Mucosa of descending colon (tissue), 3 donors: ENCODE data around the gene PRR23B. TPM values are rescaled to one million over a fixed set of nuclear protein-coding genes. Genes with fewer than 3 reads are reported as not detected.
"Not testable (repeated sequence)": the region's sequence is repeated elsewhere in the genome, so short reads cannot be mapped to it uniquely, and the experiment has no call there.

ENCODE experiments used
- ATAC-seq: fragments of 200-7000 bp; cut with Tn5 transposase; one replicate; pipeline ENCODE4 v1.9.1; 2020; ENCODE audit warnings: mild to moderate bottlenecking, moderate library complexity
- DNase-seq, 3 donors: peaks; one replicate each; pipeline ENCODE4 v3.0.0-alpha.2; 2020
- H3K36me3 ChIP-seq: fragments of 200-600 bp; one replicate; pipeline ENCODE4 v1.8.0; 2021; ENCODE audit warnings: low read depth, mild to moderate bottlenecking
- H3K4me1 ChIP-seq: fragments of 200-600 bp; one replicate; pipeline ENCODE4 v1.8.0; 2021; ENCODE audit warnings: low read depth, mild to moderate bottlenecking
- H3K4me3 ChIP-seq: fragments of 200-600 bp; one replicate; pipeline ENCODE4 v1.8.0; 2021; ENCODE audit warnings: mild to moderate bottlenecking
- H3K9me3 ChIP-seq: fragments of 200-600 bp; one replicate; pipeline ENCODE4 v1.8.0; 2021; ENCODE audit warnings: mild to moderate bottlenecking
- CTCF ChIP-seq: fragments of 200-600 bp; IDR thresholded peaks from one replicate; pipeline ENCODE4 v1.8.0; 2022; ENCODE audit warnings: antibody characterized with exemption, mild to moderate bottlenecking
- intact Hi-C, 2 donors: fragments of 100-400 bp; cut with DNase I in 1 of 2; cut with micrococcal nuclease in 1 of 2; formaldehyde crosslinking; loops; one replicate each; pipeline versions ENCODE4 v1.11.0 to v1.11.1; 2022; cut with DNase I, micrococcal nuclease
- total RNA-seq, 3 donors: library from RNA; stranded (reverse); fragmentation: NEBNext Ultra II Directional in 2 of 3; extraction: Animal tissue kit (Norgen Biotek cat#: 25700) in 2 of 3; gene quantifications; one replicate each; pipeline versions ENCODE4 v1.2.1 to v1.2.4, GENCODE V29; 2021 to 2023
- donor health status: DM: no; HTN: no; CAD: no; lungs with moderate emphysema.
- donor health status: DM: no; HTN: no; CAD: no.
- donor health status: DM: no; HTN: yes; CAD: no.

The PRR23B gene
- total RNA-seq, 3 donors from 2014 or later: not detected

GRCh38 chr3:139037478-139037877 lies 16.8 kb upstream of the PRR23B start:
- intact Hi-C loops: no loop called here
- DNase-seq: peak in 1 of 3 donors; percentile 10
- no peak overlapping the region for H3K4me3 ChIP-seq
- TF ChIP-seq CTCF: no peak
- no peaks in the 10 kb centered on the region for H3K4me1 ChIP-seq
- H3K36me3 ChIP-seq: no peaks in the 10 kb centered on the region
- ATAC-seq: peak; percentile 67
- no peaks in the 10 kb centered on the region for H3K9me3 ChIP-seq

GRCh38 chr3:139032326-139033002 lies 11.7 kb upstream of the PRR23B start:
- DNase-seq (peak in 1 of 3 donors; percentile 31), ATAC-seq (peak; percentile 97)
- TF ChIP-seq CTCF: no peak
- intact Hi-C loops: no loop called here
- Histone ChIP-seq H3K4me3 (no peak overlapping the region), H3K36me3 (no peaks in the 10 kb centered on the region), H3K4me1 (no peaks in the 10 kb centered on the region), H3K9me3 (peaks cover 14% of the 10 kb centered on the region)

GRCh38 chr3:139030576-139030975 lies 9.8 kb upstream of the PRR23B start:
- DNase-seq, H3K4me1 ChIP-seq, intact Hi-C loops, ATAC-seq, H3K4me3 ChIP-seq, H3K36me3 ChIP-seq: not testable (repeated sequence)
- peaks cover 14% of the 10 kb centered on the region for H3K9me3 ChIP-seq

DNA sequence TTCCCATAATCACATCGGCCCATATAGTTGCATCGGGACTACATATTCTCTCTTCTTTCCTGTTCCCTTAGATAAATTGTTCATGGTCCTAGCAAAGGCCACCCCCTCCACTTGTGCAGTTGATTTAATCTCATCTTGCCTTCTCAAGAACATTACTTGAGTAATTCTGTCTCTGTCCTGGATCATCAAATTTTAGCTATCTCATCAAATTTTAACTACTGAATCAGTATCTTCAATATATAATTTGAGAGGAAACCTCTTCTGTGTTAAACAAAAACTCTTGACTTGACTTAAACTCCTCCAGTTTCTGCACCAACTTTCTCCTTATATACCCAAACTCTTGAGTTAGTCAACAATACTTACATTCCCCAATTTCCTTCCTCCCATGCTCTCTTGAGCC lies 4.2 kb upstream of the PRR23B start:
- ATAC-seq: no peak
- H3K9me3 ChIP-seq: peaks cover 3% of the 10 kb centered on the region
- no peaks in the 10 kb centered on the region for H3K4me1 ChIP-seq
- no peak for TF ChIP-seq CTCF
- intact Hi-C loops: no loop called here
- no peak for DNase-seq
- no peak overlapping the region for H3K4me3 ChIP-seq
- H3K36me3 ChIP-seq: no peaks in the 10 kb centered on the region

DNA sequence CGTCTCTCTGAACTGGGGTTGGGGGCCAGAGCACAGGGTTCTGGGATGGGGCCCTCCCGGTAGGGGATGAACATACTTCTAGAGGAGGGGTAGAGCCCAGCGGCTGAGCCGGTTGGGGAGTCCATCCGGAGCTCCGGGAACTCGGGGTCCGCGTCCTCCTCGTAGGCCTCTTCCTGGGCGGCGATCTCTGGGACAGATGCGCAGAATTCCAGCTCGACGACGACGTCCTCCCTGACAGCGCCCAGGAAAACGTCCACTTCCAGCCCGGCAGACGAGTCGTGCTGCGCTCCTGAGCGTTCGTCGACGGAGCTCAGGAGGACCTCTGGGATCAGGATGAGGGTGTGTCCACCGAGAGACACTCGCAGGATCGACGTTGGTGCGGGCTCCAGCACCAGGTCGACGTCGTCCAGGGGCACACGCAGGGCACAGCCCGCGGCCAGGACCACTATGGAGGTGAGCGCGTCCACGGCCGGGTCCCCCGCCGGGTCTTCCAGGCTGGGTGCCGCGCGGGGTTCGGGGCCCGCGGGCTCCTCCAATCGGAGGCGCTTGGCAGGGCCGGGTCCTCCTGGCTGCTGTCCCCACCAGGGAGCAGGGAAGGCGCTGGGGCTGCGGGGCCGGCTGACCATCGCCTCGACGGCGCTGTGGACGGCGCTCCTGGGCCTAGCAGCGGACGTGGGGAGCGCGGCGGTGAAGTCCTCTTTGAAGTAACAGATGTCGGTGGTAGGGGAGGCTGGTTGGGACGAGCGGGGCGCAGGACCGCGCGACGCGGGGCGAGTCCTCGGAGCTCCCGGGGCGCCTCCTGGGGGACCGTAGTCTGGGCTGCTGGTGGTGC lies 474 bp downstream of the PRR23B start:
- DNase-seq (peak in 1 of 3 donors; percentile 33), ATAC-seq (no peak)
- Histone ChIP-seq H3K4me1 (no peaks in the 10 kb centered on the region), H3K9me3 (peaks cover 3% of the 10 kb centered on the region), H3K4me3 (no peak overlapping the region), H3K36me3 (no peaks in the 10 kb centered on the region)
- TF ChIP-seq CTCF: no peak
- intact Hi-C loops: no loop called here

DNA sequence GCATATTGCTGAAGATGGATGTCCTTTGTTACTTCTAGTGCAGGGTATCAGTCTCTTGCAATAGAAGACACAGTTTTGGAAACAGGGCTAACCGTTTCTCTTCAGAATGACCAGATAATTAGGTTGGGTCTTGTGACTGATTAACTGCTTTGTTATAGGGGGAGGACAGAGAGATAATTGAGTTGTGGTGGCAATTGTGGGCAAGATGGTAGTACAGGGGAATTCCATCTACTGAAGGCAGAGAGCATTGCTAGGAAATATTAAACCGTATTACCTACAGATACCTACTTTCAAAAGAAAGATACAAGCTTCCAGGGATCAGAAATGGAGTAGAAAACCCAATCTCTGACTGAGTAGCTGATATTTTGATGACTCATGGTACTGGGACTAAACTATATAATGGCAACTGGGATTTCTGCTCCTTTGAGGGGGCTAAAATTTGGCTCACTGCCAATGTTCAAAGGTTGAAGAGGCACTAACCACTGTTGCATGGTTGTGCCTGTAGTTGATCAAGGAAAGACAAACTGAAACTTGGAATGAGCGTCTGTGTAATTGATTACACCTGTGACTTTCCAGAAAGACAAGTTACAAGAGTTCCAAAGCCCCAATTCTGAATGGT lies 4.2 kb downstream of the PRR23B start:
- no peak for DNase-seq
- no peaks in the 10 kb centered on the region for H3K4me1 ChIP-seq
- H3K9me3 ChIP-seq: peaks cover 3% of the 10 kb centered on the region

More for the DNA sequence above, 4.2 kb downstream of the PRR23B start:
- no peak for TF ChIP-seq CTCF
- ATAC-seq: no peak
- Histone ChIP-seq H3K36me3 (no peaks in the 10 kb centered on the region), H3K4me3 (no peak overlapping the region)
- intact Hi-C loops: no loop called here
